Loucy (cell line): ENCODE data around the gene MDN1.

Experiments
- H2AFZ ChIP-seq: fragments of 200-600 bp; sonication (generic); 2 replicates; pipeline ENCODE4 v1.6.0; 2016; ENCODE audit warnings: antibody characterized with exemption, mild to moderate bottlenecking, low read length, moderate library complexity
- H3F3A ChIP-seq: fragments of 200-600 bp; 2 replicates; pipeline ENCODE4 v1.6.0; 2016; ENCODE audit warnings: antibody characterized with exemption, low read depth, mild to moderate bottlenecking
- H3K27me3 ChIP-seq: fragments of 200-600 bp; sonication (generic); 2 replicates; pipeline ENCODE4 v1.6.1; 2014; ENCODE audit warnings: low read length, mild to moderate bottlenecking; ENCODE audit not compliant: insufficient read depth, poor library complexity, severe bottlenecking
- H3K36me3 ChIP-seq: fragments of 200-600 bp; sonication (generic); 2 replicates; pipeline ENCODE4 v1.6.1; 2016; ENCODE audit warnings: low read length; ENCODE audit not compliant: insufficient read depth
- H3K4me1 ChIP-seq: fragments of 200-600 bp; sonication (generic); 2 replicates; pipeline ENCODE4 v1.5.1; 2014; ENCODE audit warnings: low read length, mild to moderate bottlenecking; ENCODE audit not compliant: insufficient read depth, poor library complexity, severe bottlenecking
- H3K4me2 ChIP-seq: fragments of 200-600 bp; sonication (generic); 2 replicates; pipeline ENCODE4 v1.6.0; 2014; ENCODE audit warnings: antibody characterized with exemption, low read length, low read depth, mild to moderate bottlenecking; ENCODE audit not compliant: poor library complexity, severe bottlenecking
- H3K4me3 ChIP-seq: fragments of 200-600 bp; sonication (generic); 2 replicates; pipeline ENCODE4 v1.5.1; 2014; ENCODE audit warnings: low read length, mild to moderate bottlenecking, mixed read lengths; ENCODE audit not compliant: poor library complexity, severe bottlenecking
- H3K79me2 ChIP-seq: fragments of 200-600 bp; sonication (generic); 2 replicates; pipeline ENCODE4 v1.6.1; 2014; ENCODE audit warnings: low read length; ENCODE audit not compliant: insufficient read depth
- H3K9ac ChIP-seq: fragments of 200-600 bp; sonication (generic); 2 replicates; pipeline ENCODE4 v1.6.0; 2014; ENCODE audit warnings: mild to moderate bottlenecking, low read depth, low read length, moderate library complexity; ENCODE audit not compliant: poor library complexity, severe bottlenecking
- H3K9me2 ChIP-seq: fragments of 200-600 bp; sonication (generic); replicated peaks from 2 replicates; pipeline ENCODE4 v1.6.1; 2016; ENCODE audit warnings: low read depth, low read length, mixed read lengths
- H3K9me3 ChIP-seq: fragments of 200-600 bp; sonication (generic); 2 replicates; pipeline ENCODE4 v1.6.1; 2014; ENCODE audit warnings: mild to moderate bottlenecking, antibody characterized with exemption, low read length, low read depth; ENCODE audit not compliant: insufficient read depth
- H4K20me1 ChIP-seq: fragments of 200-600 bp; sonication (generic); 2 replicates; pipeline ENCODE4 v1.6.0; 2014; ENCODE audit warnings: antibody characterized with exemption, low read length, mild to moderate bottlenecking; ENCODE audit not compliant: insufficient read depth, poor library complexity, severe bottlenecking
- CTCF ChIP-seq: fragments of 200-600 bp; sonication (generic); conservative IDR thresholded peaks from 2 replicates; pipeline ENCODE4 v1.5.1; 2014; ENCODE audit warnings: mild to moderate bottlenecking, antibody characterized with exemption, low read length
- EZH2phosphoT487 ChIP-seq: fragments of 200-600 bp; IDR thresholded peaks from 2 replicates; pipeline ENCODE4 v1.6.1; 2018; ENCODE audit warnings: antibody characterized with exemption, mild to moderate bottlenecking, moderate library complexity, borderline replicate concordance

MDN1 gene

GRCh38 chr6:89724981-89725380, 94.6 kb downstream of the MDN1 start:
- no peaks in the 10 kb centered on the region for H3K27me3 ChIP-seq
- H4K20me1 ChIP-seq: no peaks in the 10 kb centered on the region
- no peaks in the 10 kb centered on the region for H3F3A ChIP-seq
- TF ChIP-seq EZH2phosphoT487 (no peak), CTCF (no peak)
- H2AFZ ChIP-seq: no peak overlapping the region
- H3K36me3 ChIP-seq: peaks cover 78% of the 10 kb centered on the region; the same call in 1 of the 2 replicates
- no peaks in the 10 kb centered on the region for H3K79me2 ChIP-seq
- no peak overlapping the region for H3K9ac ChIP-seq
- H3K4me2 ChIP-seq: no peak overlapping the region
- H3K9me2 ChIP-seq: no peaks in the 10 kb centered on the region
- H3K4me3 ChIP-seq: no peak overlapping the region
- no peaks in the 10 kb centered on the region for H3K4me1 ChIP-seq
- no peaks in the 10 kb centered on the region for H3K9me3 ChIP-seq

GRCh38 chr6:89723046-89723445, 96.5 kb downstream of the MDN1 start:
- no peak for TF ChIP-seq EZH2phosphoT487
- no peak for TF ChIP-seq CTCF
- no peak overlapping the region for H3K4me3 ChIP-seq
- peaks cover 73% of the 10 kb centered on the region; the same call in 1 of the 2 replicates for H3K36me3 ChIP-seq
- no peak overlapping the region for H3K9ac ChIP-seq
- no peaks in the 10 kb centered on the region for H4K20me1 ChIP-seq
- no peaks in the 10 kb centered on the region for H3K9me3 ChIP-seq
- no peaks in the 10 kb centered on the region for H3K79me2 ChIP-seq
- no peak overlapping the region for H2AFZ ChIP-seq
- no peaks in the 10 kb centered on the region for H3K9me2 ChIP-seq
- H3K4me2 ChIP-seq: no peak overlapping the region
- no peaks in the 10 kb centered on the region for H3K4me1 ChIP-seq
- H3F3A ChIP-seq: no peaks in the 10 kb centered on the region
- no peaks in the 10 kb centered on the region for H3K27me3 ChIP-seq

GRCh38 chr6:89716532-89716931, 103.1 kb downstream of the MDN1 start:
- H3K27me3 ChIP-seq: no peaks in the 10 kb centered on the region
- H3K4me3 ChIP-seq: no peak overlapping the region
- H3K9me3 ChIP-seq: no peaks in the 10 kb centered on the region
- H3K36me3 ChIP-seq: peaks cover 90% of the 10 kb centered on the region
- H3K79me2 ChIP-seq: no peaks in the 10 kb centered on the region
- H2AFZ ChIP-seq: no peak overlapping the region
- no peaks in the 10 kb centered on the region for H3F3A ChIP-seq
- H3K4me1 ChIP-seq: no peaks in the 10 kb centered on the region
- no peak for TF ChIP-seq EZH2phosphoT487
- no peak for TF ChIP-seq CTCF
- no peaks in the 10 kb centered on the region for H4K20me1 ChIP-seq
- no peak overlapping the region for H3K4me2 ChIP-seq
- no peaks in the 10 kb centered on the region for H3K9me2 ChIP-seq
- H3K9ac ChIP-seq: no peak overlapping the region
